GM18907 (cell line): ENCODE measurements around the gene HMX3.
"Not testable (repeated sequence)": the region's sequence is repeated elsewhere in the genome, so short reads cannot be mapped to it uniquely, and the experiment has no call there.

Source experiments
- ATAC-seq: cut with Tn5 transposase; IDR thresholded peaks from one replicate; pipeline ENCODE4 v1.9.1; 2021; ENCODE audit warnings: mild to moderate bottlenecking, moderate library complexity; ENCODE audit not compliant: unreplicated experiment

The HMX3 gene

DNA sequence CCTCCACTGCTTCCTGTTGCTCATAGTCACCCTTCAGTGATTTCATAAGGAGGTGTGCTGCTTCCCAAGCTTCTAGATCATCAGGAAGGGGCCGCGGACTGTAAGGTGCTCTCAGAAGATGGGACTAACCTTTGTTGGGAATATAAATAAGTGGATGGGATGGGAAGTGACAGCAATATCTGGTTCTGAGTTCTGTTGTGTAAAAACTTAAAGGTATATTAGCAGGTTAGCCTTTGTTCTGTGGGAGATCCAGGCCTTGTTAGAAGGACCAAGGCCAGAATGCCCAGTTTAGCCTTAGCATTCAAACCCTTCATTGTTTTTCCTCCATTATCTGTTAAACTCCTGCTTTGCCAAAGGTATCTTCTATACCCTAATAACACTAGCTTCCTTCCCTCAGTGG is 30.8 kb downstream of the HMX3 start:
- no peak for ATAC-seq

GRCh38 chr10:123170961-123171360 is 35.2 kb downstream of the HMX3 start:
- ATAC-seq, result no peak

DNA sequence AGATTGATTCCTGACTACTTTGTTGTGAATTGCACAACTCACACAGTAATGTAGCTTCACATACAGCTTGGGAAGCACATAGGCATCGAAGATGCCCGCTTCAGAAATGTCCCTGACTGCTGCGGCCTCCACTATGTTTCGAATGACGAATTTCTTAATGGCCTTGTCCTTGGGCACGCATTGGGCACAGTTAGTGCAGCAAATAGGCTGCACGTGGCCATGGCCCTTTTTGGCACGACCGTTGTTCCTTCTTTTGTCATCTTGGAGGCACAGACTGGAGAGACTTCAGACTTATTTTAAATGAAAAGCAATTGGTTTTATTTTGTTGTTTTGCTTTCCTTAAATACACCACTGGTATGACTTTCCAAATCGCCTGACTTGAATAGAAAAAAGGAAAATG is 35.8 kb downstream of the HMX3 start:
- ATAC-seq, result not testable (repeated sequence)

GRCh38 chr10:123175389-123176387 is 39.9 kb downstream of the HMX3 start:
- no peak for ATAC-seq

DNA sequence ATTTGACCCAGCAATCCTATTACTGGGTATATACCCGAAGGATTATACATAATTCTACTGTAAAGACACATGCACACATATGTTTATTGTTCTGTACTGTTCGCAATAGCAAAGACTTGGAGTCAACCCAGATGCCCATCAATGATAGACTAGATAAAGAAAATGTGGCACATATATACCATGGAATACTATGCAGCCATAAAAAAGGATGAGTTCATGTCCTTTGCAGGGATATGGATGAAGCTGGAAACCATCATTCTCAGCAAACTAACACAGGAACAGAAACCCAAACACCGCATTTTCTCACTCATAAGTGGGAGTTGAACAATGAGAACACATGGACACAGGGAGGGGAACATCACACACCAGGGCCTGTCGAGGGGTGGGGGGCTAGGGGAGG is 42.6 kb downstream of the HMX3 start:
- ATAC-seq, result not testable (repeated sequence)

DNA sequence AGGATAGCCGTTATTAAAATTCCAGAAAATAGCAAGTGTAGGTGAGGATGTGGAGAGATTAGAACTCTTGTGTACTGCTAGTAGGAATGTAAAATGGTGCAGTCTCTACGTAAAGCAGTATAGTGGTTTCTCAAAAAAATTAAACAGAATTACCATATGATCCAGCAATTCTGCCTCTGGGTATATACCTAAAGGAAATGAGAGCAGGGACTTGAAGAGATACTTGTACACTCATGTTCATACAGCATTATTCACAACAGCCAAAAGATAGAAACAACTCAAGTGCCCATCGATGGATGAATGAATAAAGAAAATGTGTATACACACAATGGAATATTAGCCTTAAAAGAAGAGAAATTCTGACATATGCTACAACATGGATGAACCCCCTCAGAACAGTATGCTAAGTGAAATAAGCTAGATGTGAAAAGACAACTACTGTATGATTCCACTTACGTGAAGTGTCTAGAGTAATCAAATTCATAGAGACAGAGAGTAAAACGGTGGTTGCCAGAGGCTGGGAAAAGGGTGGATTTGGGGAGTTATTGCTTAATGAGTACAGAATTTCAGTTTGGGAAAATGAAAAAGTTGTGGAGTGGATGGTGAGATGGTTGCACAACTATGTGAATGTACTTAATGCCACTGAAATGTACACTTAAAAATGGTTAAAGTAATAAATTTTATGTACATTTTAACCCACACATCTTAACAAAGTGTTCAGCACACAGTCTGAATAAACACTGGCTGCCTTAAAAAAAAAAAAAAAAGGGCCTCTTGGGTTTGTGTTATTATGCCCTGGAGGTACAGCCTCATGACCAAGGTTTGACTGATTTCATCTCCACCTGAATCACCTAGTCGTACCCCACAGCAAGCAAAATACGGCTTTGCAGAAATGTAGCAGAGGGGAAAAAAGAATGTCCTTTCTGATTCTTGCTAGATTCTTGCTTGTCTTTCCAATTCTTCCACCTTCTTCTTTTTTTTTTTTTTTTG is 44.6 kb downstream of the HMX3 start:
- no peak for ATAC-seq

GRCh38 chr10:123183724-123184123 is 48.0 kb downstream of the HMX3 start:
- ATAC-seq, result no peak

DNA sequence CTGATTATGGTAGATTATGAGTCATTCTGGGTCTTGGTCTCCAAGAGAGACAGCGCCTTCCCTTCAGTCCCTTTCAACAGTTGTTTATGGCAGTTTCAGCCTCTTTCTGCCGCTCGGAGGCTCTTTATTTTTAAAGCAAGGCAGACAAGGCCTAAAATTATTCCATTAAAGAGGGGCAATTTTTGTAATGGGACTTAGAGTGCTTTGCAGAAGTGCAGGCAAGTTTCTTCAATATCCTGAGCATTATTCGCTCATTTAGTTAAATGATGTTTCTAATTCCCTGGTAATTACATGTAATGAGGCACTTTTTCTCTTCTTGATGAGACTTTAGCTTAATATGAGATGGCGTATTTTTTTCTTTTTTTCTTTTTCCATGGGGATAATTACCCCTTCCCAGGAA is 52.0 kb downstream of the HMX3 start:
- no peak for ATAC-seq
